Natural killer cell (primary cell): ENCODE data around the gene TMEM150A. TPM values are rescaled to one million over a fixed set of nuclear protein-coding genes. Genes with fewer than 3 reads are reported as not detected.
"Not testable (repeated sequence)": the region's sequence is repeated elsewhere in the genome, so short reads cannot be mapped to it uniquely, and the experiment has no call there.

Source experiments
- ATAC-seq, 3 donors: fragments of 150-1000 bp in 2 of 3; fragments of 200-7000 bp in 1 of 3; cut with Tn5 transposase; 1 replicate in 1 of 3; 2 replicates in 2 of 3; pipeline ENCODE4 v1.10.0; 2021; ENCODE audit warnings: mild to moderate bottlenecking in 2 of 3, moderate library complexity in 2 of 3
- DNase-seq, 2 donors: peaks; one replicate each; pipeline versions ENCODE4 v3.0.0 to v3.0.0-alpha.2; 2013 to 2021; ENCODE audit warnings: mixed read lengths in 1 of 2
- H3K27ac ChIP-seq: one replicate; pipeline ENCODE4 v1.5.1; 2013; ENCODE audit warnings: mild to moderate bottlenecking, low read length
- H3K27me3 ChIP-seq: one replicate; pipeline ENCODE4 v1.6.1; 2013; ENCODE audit warnings: low read length; ENCODE audit not compliant: control insufficient read depth, insufficient read depth
- H3K36me3 ChIP-seq: one replicate; pipeline ENCODE4 v1.6.1; 2013; ENCODE audit warnings: low read length; ENCODE audit not compliant: control insufficient read depth, insufficient read depth
- H3K4me1 ChIP-seq: one replicate; pipeline ENCODE4 v1.6.1; 2013; ENCODE audit warnings: low read length; ENCODE audit not compliant: control insufficient read depth, insufficient read depth
- H3K4me3 ChIP-seq: one replicate; pipeline ENCODE4 v1.5.1; 2013; ENCODE audit warnings: low read length
- H3K9me3 ChIP-seq: one replicate; pipeline ENCODE4 v1.6.1; 2013; ENCODE audit warnings: low read length; ENCODE audit not compliant: control insufficient read depth, insufficient read depth
- H3K27ac Mint-ChIP-seq, 2 donors: one replicate each; pipeline ENCODE4 v1.8.0; 2022; ENCODE audit warnings: mild to moderate bottlenecking in 2 of 2, mixed read lengths in 2 of 2, moderate library complexity in 1 of 2
- H3K27me3 Mint-ChIP-seq, 2 donors: one replicate each; pipeline ENCODE4 v1.8.0; 2022; ENCODE audit warnings: low read depth in 2 of 2, mixed read lengths in 2 of 2
- H3K36me3 Mint-ChIP-seq: one replicate; pipeline ENCODE4 v1.8.0; 2022; ENCODE audit warnings: mixed read lengths
- H3K4me1 Mint-ChIP-seq, 2 donors: one replicate each; pipeline ENCODE4 v1.8.0; 2022; ENCODE audit warnings: mixed read lengths in 2 of 2
- H3K4me3 Mint-ChIP-seq: one replicate; pipeline ENCODE4 v1.8.0; 2022; ENCODE audit warnings: mild to moderate bottlenecking, moderate library complexity, mixed read lengths
- H3K9me3 Mint-ChIP-seq, 2 donors: one replicate each; pipeline ENCODE4 v1.8.0; 2022; ENCODE audit warnings: mixed read lengths in 2 of 2
- CTCF ChIP-seq: fragments of 200-600 bp; IDR thresholded peaks from one replicate; pipeline ENCODE4 v1.8.0; 2022; ENCODE audit warnings: antibody characterized with exemption
- WGBS: methylation state at CpG from one replicate; pipeline ENCODE4 v1.1.7; 2013; ENCODE audit warnings: missing lambda C conversion rate; ENCODE audit not compliant: insufficient coverage; 5-methylcytosine and 5-hydroxymethylcytosine counted together
- intact Hi-C: fragments of 100-400 bp; cut with micrococcal nuclease; formaldehyde crosslinking; loops from one replicate; pipeline ENCODE4 v1.14.2; 2022
- total RNA-seq, 4 donors: library from RNA; stranded (reverse); fragments of 120-200 nt in 1 of 4; gene quantifications; one replicate each; pipeline versions ENCODE4 v1.2.3 to v1.2.4, GENCODE V29; 2013 to 2022

TMEM150A gene
- total RNA-seq, 3 donors from 2014 or later (not counting 1 experiment from before 2014, with no cell fraction given) = 10.4 to 13.3 (median 10.9) TPM

- H3K27me3 ChIP-seq = no peaks in the 10 kb centered on the region
- intact Hi-C loops = no loop called here
These were observed 26.2 kb upstream of the TMEM150A start for GRCh38 chr2:85628658-85629057.

GRCh38 chr2:85623991-85624390 lies 21.5 kb upstream of the TMEM150A start:
- no peaks in the 10 kb centered on the region for H3K27me3 Mint-ChIP-seq
- no peaks in the 10 kb centered on the region for H3K9me3 ChIP-seq
- no peak for TF ChIP-seq CTCF
- WGBS = 97% methylated on average over 5 of the region's 5 CpGs
- H3K36me3 Mint-ChIP-seq = peaks cover 14% of the 10 kb centered on the region
- DNase-seq (no peak), ATAC-seq (no peak)
- intact Hi-C loops = no loop called here
- peaks cover 77% of the 10 kb centered on the region for H3K36me3 ChIP-seq
- no peaks in the 10 kb centered on the region for H3K9me3 Mint-ChIP-seq
- no peak overlapping the region for H3K4me3 ChIP-seq
- peaks cover 3 to 7% of the 10 kb centered on the region in 2 donors for H3K4me1 Mint-ChIP-seq
- no peak overlapping the region for H3K27ac Mint-ChIP-seq
- no peak overlapping the region for H3K27ac ChIP-seq
- H3K27me3 ChIP-seq = no peaks in the 10 kb centered on the region
- no peaks in the 10 kb centered on the region for H3K4me1 ChIP-seq
- H3K4me3 Mint-ChIP-seq = no peak overlapping the region

More at GRCh38 chr2:85628658-85629057, 26.2 kb upstream of the TMEM150A start:
- Mint-ChIP-seq H3K9me3 (no peaks in the 10 kb centered on the region), H3K4me3 (no peak overlapping the region), H3K27me3 (no peaks in the 10 kb centered on the region), H3K36me3 (peaks cover 18% of the 10 kb centered on the region), H3K27ac (peak overlapping the region in 1 of 2 donors; percentile 24), H3K4me1 (no peaks in the 10 kb centered on the region)
- Histone ChIP-seq H3K27ac (no peak overlapping the region), H3K4me3 (no peak overlapping the region), H3K4me1 (no peaks in the 10 kb centered on the region), H3K9me3 (no peaks in the 10 kb centered on the region), H3K36me3 (peaks cover 79% of the 10 kb centered on the region)
- no peak for TF ChIP-seq CTCF
- 31% methylated on average over 2 of the region's 2 CpGs for WGBS
- ATAC-seq = peak in 1 of 3 donors; percentile 31
- peak in 1 of 2 donors; percentile 43 for DNase-seq

GRCh38 chr2:85621338-85621737 lies 18.8 kb upstream of the TMEM150A start:
- Histone ChIP-seq H3K36me3 (peaks cover 58% of the 10 kb centered on the region), H3K27ac (no peak overlapping the region), H3K4me3 (no peak overlapping the region), H3K9me3 (no peaks in the 10 kb centered on the region), H3K27me3 (no peaks in the 10 kb centered on the region), H3K4me1 (peaks cover 17% of the 10 kb centered on the region)
- DNase-seq (no peak), ATAC-seq (no peak)
- Mint-ChIP-seq H3K4me3 (no peak overlapping the region), H3K27me3 (no peaks in the 10 kb centered on the region), H3K9me3 (no peaks in the 10 kb centered on the region), H3K27ac (no peak overlapping the region), H3K4me1 (peaks cover 14 to 17% of the 10 kb centered on the region in 2 donors), H3K36me3 (peaks cover 14% of the 10 kb centered on the region)
- TF ChIP-seq CTCF = no peak
- intact Hi-C loops = no loop called here
- no CpG with 5 or more reads among the region's 1 CpG for WGBS

GRCh38 chr2:85619617-85620016 lies 17.1 kb upstream of the TMEM150A start:
- H3K36me3 Mint-ChIP-seq = peaks cover 7% of the 10 kb centered on the region
- Histone ChIP-seq H3K27me3 (no peaks in the 10 kb centered on the region), H3K4me1 (peaks cover 24% of the 10 kb centered on the region), H3K36me3 (peaks cover 44% of the 10 kb centered on the region), H3K4me3 (no peak overlapping the region), H3K9me3 (no peaks in the 10 kb centered on the region), H3K27ac (no peak overlapping the region)
- no peaks in the 10 kb centered on the region for H3K9me3 Mint-ChIP-seq
- intact Hi-C loops = no loop called here
- ATAC-seq (no peak), DNase-seq (no peak)
- WGBS = 98% methylated on average over 6 of the region's 6 CpGs
- H3K27me3 Mint-ChIP-seq = no peaks in the 10 kb centered on the region
- H3K4me1 Mint-ChIP-seq = peaks cover 18 to 22% of the 10 kb centered on the region in 2 donors
- H3K4me3 Mint-ChIP-seq = no peak overlapping the region
- TF ChIP-seq CTCF = no peak
- no peak overlapping the region for H3K27ac Mint-ChIP-seq

- DNase-seq, H3K9me3 ChIP-seq, H3K27me3 Mint-ChIP-seq, H3K9me3 Mint-ChIP-seq, H3K4me3 ChIP-seq, H3K36me3 Mint-ChIP-seq, H3K27ac ChIP-seq, intact Hi-C loops, H3K27me3 ChIP-seq, ATAC-seq: not testable (repeated sequence)
- Mint-ChIP-seq H3K4me3 (peak overlapping the region; percentile 99), H3K27ac (peak overlapping the region; percentile 88 to 92), H3K4me1 (peaks cover 18 to 22% of the 10 kb centered on the region in 2 donors)
- H3K4me1 ChIP-seq = peaks cover 24% of the 10 kb centered on the region
- 100% methylated on average over 5 of the region's 5 CpGs for WGBS
- H3K36me3 ChIP-seq = peaks cover 28% of the 10 kb centered on the region
These were observed 15.2 kb upstream of the TMEM150A start for GRCh38 chr2:85617723-85618122.
